ENCODE data around the gene ATF3. TPM values are rescaled to one million over a fixed set of nuclear protein-coding genes. Genes with fewer than 3 reads are reported as not detected.

Gene ATF3
- total and polyA plus RNA-seq, 2 of the 4 experiments (the other 2 are of a cell fraction), result 9.9 to 12.3 TPM

- no peak for DNase-seq
- Histone ChIP-seq H3K14ac (replicated peaks; ENCODE audit: low read depth, low read length) (peak overlapping the region; percentile 66; the same call in 1 of the 2 replicates), H3K4me1 (ENCODE audit: control insufficient read depth, insufficient read depth, low read length) (peaks cover 15% of the 10 kb centered on the region), H4K91ac (ENCODE audit: insufficient read depth, low read depth, low read length) (peak overlapping the region; percentile 68; the same call in 1 of the 2 replicates), H2BK15ac (ENCODE audit: low read depth, low read length) (peak overlapping the region; percentile 85; the same call in 2 of the 3 replicates), H3K36me3 (ENCODE audit: control insufficient read depth, insufficient read depth, low read length) (no peaks in the 10 kb centered on the region), H3K27ac (ENCODE audit: insufficient read depth, low read length) (peak overlapping the region; percentile 53; the same call in 1 of the 2 replicates), H3K9ac (ENCODE audit: low read depth, low read length) (no peak overlapping the region), H2BK5ac (ENCODE audit: low read depth, low read length, poor library complexity, severe bottlenecking) (peak overlapping the region; percentile 62), H3K4me2 (ENCODE audit: low read depth, low read length) (no peak overlapping the region), H2AK9ac (replicated peaks; ENCODE audit: low read depth, low read length, poor library complexity) (peak overlapping the region; percentile 87), H4K5ac (ENCODE audit: low read depth, low read length) (peak overlapping the region; percentile 64), H2BK120ac (ENCODE audit: low read depth, low read length) (peak overlapping the region; percentile 71), H3K4ac (ENCODE audit: low read depth, low read length) (peak overlapping the region; percentile 67), H4K8ac (ENCODE audit: low read depth in 2 of 2, low read length in 2 of 2) (peak overlapping the region in 1 of 2 experiments; percentile 49; a peak in 3 of 4 replicates), H3K4me3 (ENCODE audit: insufficient read depth, low read depth, low read length) (no peak overlapping the region), H3K18ac (ENCODE audit: low read depth, low read length) (peak overlapping the region; percentile 48), H3K56ac (ENCODE audit: extremely low read depth, insufficient read depth, low read length) (no peak overlapping the region), H3K79me1 (ENCODE audit: low read depth in 1 of 2, low read length in 2 of 2) (no peaks in the 10 kb centered on the region), H3K27me3 (ENCODE audit: control insufficient read depth, insufficient read depth, low read length) (no peaks in the 10 kb centered on the region), H3K23ac (ENCODE audit: low read depth, low read length) (no peak overlapping the region), H3K9me3 (ENCODE audit: control insufficient read depth, insufficient read depth, low read length) (no peaks in the 10 kb centered on the region), H2BK20ac (ENCODE audit: low read depth, low read length) (peak overlapping the region; percentile 50), H2AFZ (replicated peaks; ENCODE audit: low read length, poor library complexity) (no peak overlapping the region), H3K9me1 (ENCODE audit: insufficient read depth, low read length) (peaks cover 15% of the 10 kb centered on the region), H4K20me1 (ENCODE audit: insufficient read depth, low read length) (no peaks in the 10 kb centered on the region), H2AK5ac (ENCODE audit: low read depth, low read length) (peak overlapping the region; percentile 64; the same call in 1 of the 2 replicates)
- ATAC-seq (ENCODE audit: low read depth), result no peak
- in situ Hi-C loops (cut with MboI; ENCODE audit: low sequenced_read_pairs), result no loop called here
- CTCF ChIA-PET, result interaction anchor here (1.0 kb wide), 1 partner anchor 19 kb away, joined by 3 read pairs; no protein-coding TSS in a partner anchor
- POLR2A ChIA-PET (ENCODE audit: unreplicated experiment), result no interaction called here
- intact Hi-C loops (cut with micrococcal nuclease), result loop anchor here (5.0 kb wide), 1 partner anchor 34 kb away; no protein-coding TSS in a partner anchor
- no TSS peak for BruUV-seq (replicated peaks)
- dilution Hi-C loops (cut with HindIII; ENCODE audit: low sequenced_read_pairs, unreplicated experiment), result no loop called here
- 60% methylated on average over 5 of the region's 13 CpGs; no CpG with 5 or more reads in 1 of the 2 experiments for WGBS, 2 experiments (ENCODE audit: extremely low coverage in 2 of 2, insufficient read length in 1 of 2)
- TF ChIP-seq MAFK (IDR thresholded peaks at IDR 0.05; ENCODE audit: low read depth, low read length) (no peak), USF2 (IDR thresholded peaks at IDR 0.05; ENCODE audit: low read depth, low read length) (no peak), NFE2L2 (IDR thresholded peaks at IDR 0.05; ENCODE audit: low read depth, low read length) (peak; percentile 78)
Observed at GRCh38 chr1:212645546-212646543, 37.3 kb downstream of the ATF3 start.
